Measurements from ENCODE around the gene ETHE1. TPM values are rescaled to one million over a fixed set of nuclear protein-coding genes. Genes with fewer than 3 reads are reported as not detected.

ETHE1 gene
- total RNA-seq, 1 donor from 2014 or later: 16.2 TPM

GRCh38 chr19:43474986-43475705 lies 51.9 kb downstream of the ETHE1 start:
- intact Hi-C loops (cut with micrococcal nuclease): no loop called here
- DNase-seq (peak; percentile 96), ATAC-seq (peak; percentile 97)

GRCh38 chr19:43474487-43474886 lies 52.5 kb downstream of the ETHE1 start:
- ATAC-seq: no peak
- intact Hi-C loops (cut with micrococcal nuclease): no loop called here
- no peak for DNase-seq

- ATAC-seq (no peak), DNase-seq (no peak)
- intact Hi-C loops (cut with micrococcal nuclease): no loop called here
These were observed 55.9 kb downstream of the ETHE1 start for GRCh38 chr19:43471091-43471490.

- ATAC-seq (no peak), DNase-seq (no peak)
- intact Hi-C loops (cut with micrococcal nuclease): no loop called here
These were observed 56.7 kb downstream of the ETHE1 start for GRCh38 chr19:43470288-43470687.

GRCh38 chr19:43469160-43469480 lies 57.9 kb downstream of the ETHE1 start:
- ATAC-seq: no peak
- DNase-seq: no peak
- intact Hi-C loops (cut with micrococcal nuclease): no loop called here

- no peak for DNase-seq
- intact Hi-C loops (cut with micrococcal nuclease): no loop called here
- ATAC-seq: no peak
These were observed 58.4 kb downstream of the ETHE1 start for GRCh38 chr19:43468354-43469159.

GRCh38 chr19:43467730-43468129 lies 59.3 kb downstream of the ETHE1 start:
- ATAC-seq: no peak
- intact Hi-C loops (cut with micrococcal nuclease): no loop called here

GRCh38 chr19:43467276-43467675 lies 59.7 kb downstream of the ETHE1 start:
- ATAC-seq (no peak), DNase-seq (no peak)
- intact Hi-C loops (cut with micrococcal nuclease): no loop called here

More at GRCh38 chr19:43467730-43468129, 59.3 kb downstream of the ETHE1 start:
- no peak for DNase-seq

- DNase-seq (no peak), ATAC-seq (no peak)
- intact Hi-C loops (cut with micrococcal nuclease): no loop called here
These were observed 60.2 kb downstream of the ETHE1 start for GRCh38 chr19:43466793-43467192.

- intact Hi-C loops (cut with micrococcal nuclease): no loop called here
- DNase-seq (peak; percentile 38), ATAC-seq (no peak)
These were observed 61.4 kb downstream of the ETHE1 start, which contains the start of gene LYPD3 for GRCh38 chr19:43465468-43466120. Gene LYPD3, minus strand, starts transcription at chr19:43465608. Its CDS starts 37 bp downstream, at chr19:43465571.

GRCh38 chr19:43464134-43464775 lies 62.7 kb downstream of the ETHE1 start:
- peak; percentile 75 for ATAC-seq
- peak; percentile 86 for DNase-seq
- intact Hi-C loops (cut with micrococcal nuclease): no loop called here

GRCh38 chr19:43463381-43464133 lies 63.4 kb downstream of the ETHE1 start:
- intact Hi-C loops (cut with micrococcal nuclease): no loop called here
- DNase-seq: peak; percentile 98
- peak; percentile 96 for ATAC-seq

- ATAC-seq: no peak
- intact Hi-C loops (cut with micrococcal nuclease): no loop called here
These were observed 64.1 kb downstream of the ETHE1 start for GRCh38 chr19:43462785-43463380.

GRCh38 chr19:43462383-43462782 lies 64.6 kb downstream of the ETHE1 start:
- intact Hi-C loops (cut with micrococcal nuclease): no loop called here
- ATAC-seq: no peak

More at GRCh38 chr19:43462785-43463380, 64.1 kb downstream of the ETHE1 start:
- no peak for DNase-seq

GRCh38 chr19:43461303-43461702 lies 65.7 kb downstream of the ETHE1 start:
- intact Hi-C loops (cut with micrococcal nuclease): no loop called here
- no peak for ATAC-seq

More at GRCh38 chr19:43462383-43462782, 64.6 kb downstream of the ETHE1 start:
- no peak for DNase-seq

GRCh38 chr19:43460362-43461016 lies 66.5 kb downstream of the ETHE1 start:
- ATAC-seq: no peak
- intact Hi-C loops (cut with micrococcal nuclease): no loop called here
- DNase-seq: no peak

More at GRCh38 chr19:43461303-43461702, 65.7 kb downstream of the ETHE1 start:
- no peak for DNase-seq

- intact Hi-C loops (cut with micrococcal nuclease): no loop called here
- DNase-seq: no peak
- no peak for ATAC-seq
These were observed 69.2 kb downstream of the ETHE1 start for GRCh38 chr19:43457809-43458208.

All from left ventricle myocardium superior (tissue), 1 donor.